Measurements from ENCODE around the gene TBC1D10B. TPM values are rescaled to one million over a fixed set of nuclear protein-coding genes. Genes with fewer than 3 reads are reported as not detected.

The TBC1D10B gene
- total RNA-seq, 6 experiments from 2014 or later: 7.9 to 12.3 (median 10.6) TPM

DNA sequence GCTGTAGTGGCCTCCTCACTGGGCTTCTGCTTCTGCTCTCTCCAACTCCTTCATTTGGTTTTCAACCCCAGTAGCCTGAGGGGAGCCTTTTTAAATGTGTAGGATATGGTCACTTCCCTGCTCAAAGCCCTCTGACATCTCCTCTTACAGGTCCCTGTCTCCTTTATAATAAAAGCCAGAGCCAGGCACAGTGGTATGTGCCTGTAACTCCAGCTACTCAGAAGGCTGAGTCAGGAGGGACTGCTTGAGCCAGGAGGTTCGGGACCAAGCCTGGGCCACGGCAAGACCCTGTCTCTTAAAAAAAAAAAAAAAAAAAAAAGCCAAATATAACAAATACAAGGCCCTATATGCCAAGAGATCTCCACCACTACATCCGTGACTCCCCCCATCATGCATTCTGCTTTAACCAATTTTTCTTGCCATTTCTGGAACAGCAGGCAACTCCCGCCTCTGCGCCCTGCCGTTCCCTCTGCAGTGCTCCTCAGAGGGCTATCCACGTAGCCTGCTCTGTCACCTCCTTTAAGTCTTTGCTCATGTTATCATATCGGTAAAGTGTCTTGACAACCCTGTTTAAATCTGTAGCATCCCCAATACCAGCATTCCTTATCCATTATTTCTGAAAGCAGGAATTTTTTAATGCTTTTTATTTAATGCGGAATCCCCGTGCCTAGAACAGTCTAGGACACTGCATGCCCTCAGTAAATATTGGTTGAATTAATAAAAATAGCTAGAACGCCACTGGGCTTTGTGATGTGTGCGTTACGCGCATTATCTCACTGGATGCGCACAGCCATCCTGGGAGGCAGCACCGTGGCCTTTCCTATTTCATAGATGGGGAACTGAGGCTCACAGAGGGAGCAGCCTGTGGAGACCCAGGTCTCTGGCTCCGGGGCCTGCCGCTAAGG lies 46.6 kb upstream of the TBC1D10B start:
- no peak for ATAC-seq
- no peaks in the 10 kb centered on the region for H3K9me3 ChIP-seq
- no peak for DNase-seq
- WGBS (ENCODE audit: insufficient coverage, low coverage, low lambda C conversion rate, missing lambda C conversion rate): 60% methylated on average over 16 of the region's 18 CpGs
- no peaks in the 10 kb centered on the region for H3K27me3 ChIP-seq
- H3K36me3 ChIP-seq: peaks cover 0 to 6% (median 0%) of the 10 kb centered on the region in 4 donors
- TF ChIP-seq, protein P1, sequence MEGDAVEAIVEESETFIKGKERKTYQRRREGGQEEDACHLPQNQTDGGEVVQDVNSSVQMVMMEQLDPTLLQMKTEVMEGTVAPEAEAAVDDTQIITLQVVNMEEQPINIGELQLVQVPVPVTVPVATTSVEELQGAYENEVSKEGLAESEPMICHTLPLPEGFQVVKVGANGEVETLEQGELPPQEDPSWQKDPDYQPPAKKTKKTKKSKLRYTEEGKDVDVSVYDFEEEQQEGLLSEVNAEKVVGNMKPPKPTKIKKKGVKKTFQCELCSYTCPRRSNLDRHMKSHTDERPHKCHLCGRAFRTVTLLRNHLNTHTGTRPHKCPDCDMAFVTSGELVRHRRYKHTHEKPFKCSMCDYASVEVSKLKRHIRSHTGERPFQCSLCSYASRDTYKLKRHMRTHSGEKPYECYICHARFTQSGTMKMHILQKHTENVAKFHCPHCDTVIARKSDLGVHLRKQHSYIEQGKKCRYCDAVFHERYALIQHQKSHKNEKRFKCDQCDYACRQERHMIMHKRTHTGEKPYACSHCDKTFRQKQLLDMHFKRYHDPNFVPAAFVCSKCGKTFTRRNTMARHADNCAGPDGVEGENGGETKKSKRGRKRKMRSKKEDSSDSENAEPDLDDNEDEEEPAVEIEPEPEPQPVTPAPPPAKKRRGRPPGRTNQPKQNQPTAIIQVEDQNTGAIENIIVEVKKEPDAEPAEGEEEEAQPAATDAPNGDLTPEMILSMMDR (IDR thresholded peaks at IDR 0.05): no peak
- no peak for TF ChIP-seq POLR2A (IDR thresholded peaks at IDR 0.05)
- peaks cover 0 to 13% (median 0%) of the 10 kb centered on the region in 4 donors for H3K4me1 ChIP-seq
- intact Hi-C loops (cut with DNase I): no loop called here
- peak overlapping the region; percentile 55 to 68 (median 64) for H3K4me3 ChIP-seq
- H3K27ac ChIP-seq: peak overlapping the region; percentile 76 to 85 (median 80)

GRCh38 chr16:30416047-30416603 lies 45.8 kb upstream of the TBC1D10B start:
- H3K9me3 ChIP-seq: no peaks in the 10 kb centered on the region
- TF ChIP-seq POLR2A (IDR thresholded peaks at IDR 0.05): no peak
- TF ChIP-seq, protein P1 (IDR thresholded peaks at IDR 0.05): no peak
- peaks cover 0 to 6% (median 0%) of the 10 kb centered on the region in 4 donors for H3K36me3 ChIP-seq
- 90% methylated on average over 4 of the region's 4 CpGs for WGBS (ENCODE audit: insufficient coverage, low coverage, low lambda C conversion rate, missing lambda C conversion rate)
- no peak overlapping the region for H3K4me3 ChIP-seq
- no peak for ATAC-seq
- no peaks in the 10 kb centered on the region for H3K27me3 ChIP-seq
- no peak overlapping the region for H3K27ac ChIP-seq
- no peak for DNase-seq
- H3K4me1 ChIP-seq: peaks cover 0 to 13% (median 0%) of the 10 kb centered on the region in 4 donors
- intact Hi-C loops (cut with DNase I): no loop called here

DNA sequence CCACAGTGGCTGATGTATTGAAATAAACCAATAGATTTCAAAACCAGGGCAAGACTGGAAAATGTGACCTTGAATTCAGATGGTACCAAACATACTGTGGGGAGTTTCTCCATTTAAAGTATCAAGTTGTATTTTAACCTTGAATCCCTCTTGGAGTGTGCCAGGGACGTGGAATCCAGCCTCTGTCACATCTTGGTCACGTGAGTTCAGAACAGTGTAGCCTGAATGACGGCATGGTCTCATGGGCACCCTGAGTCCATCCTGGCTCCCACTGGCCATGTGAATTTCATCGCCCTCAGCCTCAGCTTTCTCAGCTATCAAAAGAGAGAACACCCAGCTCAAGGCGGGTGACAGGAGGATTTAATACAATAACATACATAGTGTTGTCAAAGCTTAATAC lies 43.9 kb upstream of the TBC1D10B start:
- TF ChIP-seq, protein P1 (IDR thresholded peaks at IDR 0.05): no peak
- TF ChIP-seq POLR2A (IDR thresholded peaks at IDR 0.05): no peak
- Histone ChIP-seq H3K27me3 (no peaks in the 10 kb centered on the region), H3K4me1 (peaks cover 0 to 21% (median 4%) of the 10 kb centered on the region in 4 donors), H3K9me3 (no peaks in the 10 kb centered on the region), H3K27ac (peak overlapping the region in 2 of 3 donors; percentile 20 to 24), H3K4me3 (no peak overlapping the region), H3K36me3 (peaks cover 0 to 6% (median 0%) of the 10 kb centered on the region in 4 donors)
- intact Hi-C loops (cut with DNase I): no loop called here
- 61% methylated on average over 4 of the region's 5 CpGs for WGBS (ENCODE audit: insufficient coverage, low coverage, low lambda C conversion rate, missing lambda C conversion rate)
- no peak for ATAC-seq
- DNase-seq: no peak

- no peaks in the 10 kb centered on the region for H3K9me3 ChIP-seq
- no peak for TF ChIP-seq POLR2A (IDR thresholded peaks at IDR 0.05)
- TF ChIP-seq, protein P1 (IDR thresholded peaks at IDR 0.05): no peak
- peaks cover 0 to 6% (median 0%) of the 10 kb centered on the region in 4 donors for H3K36me3 ChIP-seq
- no peak for DNase-seq
- peaks cover 0 to 24% (median 9%) of the 10 kb centered on the region in 4 donors for H3K4me1 ChIP-seq
- no peak overlapping the region for H3K4me3 ChIP-seq
- H3K27ac ChIP-seq: peak overlapping the region in 2 of 3 donors; percentile 12 to 24
- intact Hi-C loops (cut with DNase I): no loop called here
- no peaks in the 10 kb centered on the region for H3K27me3 ChIP-seq
- WGBS (ENCODE audit: insufficient coverage, low coverage, low lambda C conversion rate, missing lambda C conversion rate): 59% methylated on average over 6 of the region's 6 CpGs
- no peak for ATAC-seq
Measured at GRCh38 chr16:30413112-30413806, 43.0 kb upstream of the TBC1D10B start.

Data from right lobe of liver (tissue), 6 donors.